Keratinocyte (primary cell): ENCODE measurements around the gene EYS. TPM values are rescaled to one million over a fixed set of nuclear protein-coding genes. Genes with fewer than 3 reads are reported as not detected.

Experiments
- DNase-seq: peaks from one replicate; pipeline ENCODE4 v3.0.0-alpha.2; 2011; ENCODE audit warnings: low read depth, missing footprints, low spot score
- FAIRE-seq: peaks from 2 replicates; lab custom pipeline; 2011; peaks lifted over from hg19 to GRCh38; lab: Jason Lieb, UNC
- H2AFZ ChIP-seq: 2 replicates; pipeline ENCODE4 v1.6.0; 2012; ENCODE audit warnings: low read length, control low read depth, inconsistent platforms; ENCODE audit not compliant: control insufficient read depth
- H3K27ac ChIP-seq: 2 replicates; pipeline ENCODE4 v1.5.1; 2011; ENCODE audit warnings: low read length; ENCODE audit not compliant: control insufficient read depth, insufficient read depth
- H3K27me3 ChIP-seq: 3 replicates; pipeline ENCODE4 v1.6.0; 2011; ENCODE audit warnings: low read length; ENCODE audit not compliant: control insufficient read depth, insufficient read depth; ENCODE audit errors: extremely low read depth
- H3K36me3 ChIP-seq, 2 experiments: 2 replicates in 1 of 2; 3 replicates in 1 of 2; pipeline ENCODE4 v1.5.1; 2011; ENCODE audit warnings: low read length in 2 of 2, mild to moderate bottlenecking in 1 of 2; ENCODE audit not compliant: control insufficient read depth in 2 of 2, insufficient read depth in 2 of 2; ENCODE audit errors: extremely low read depth in 1 of 2
- H3K4me1 ChIP-seq: 3 replicates; pipeline ENCODE4 v1.5.1; 2011; ENCODE audit warnings: low read length; ENCODE audit not compliant: control insufficient read depth, insufficient read depth; ENCODE audit errors: extremely low read depth
- H3K4me2 ChIP-seq: 3 replicates; pipeline ENCODE4 v1.6.0; 2011; ENCODE audit warnings: low read depth, low read length; ENCODE audit not compliant: control insufficient read depth, insufficient read depth; ENCODE audit errors: extremely low read depth
- H3K4me3 ChIP-seq, 3 experiments: fragments of 200-600 bp in 1 of 3; sonication (generic) in 1 of 3; 2 replicates in 2 of 3; 3 replicates in 1 of 3; pipeline ENCODE4 v1.5.1; 2011 to 2016; ENCODE audit warnings: low read length in 3 of 3, mild to moderate bottlenecking in 3 of 3, control low read depth in 2 of 3, inconsistent platforms in 1 of 3, low read depth in 1 of 3, mixed read lengths in 1 of 3, mixed run types in 1 of 3, moderate library complexity in 1 of 3; ENCODE audit not compliant: control insufficient read depth in 2 of 3, insufficient read depth in 2 of 3; ENCODE audit errors: extremely low read depth in 1 of 3
- H3K79me2 ChIP-seq: 2 replicates; pipeline ENCODE4 v1.6.0; 2012; ENCODE audit warnings: low read length; ENCODE audit not compliant: control insufficient read depth, insufficient read depth
- H3K9ac ChIP-seq: 3 replicates; pipeline ENCODE4 v1.6.0; 2011; ENCODE audit warnings: low read length; ENCODE audit not compliant: control insufficient read depth, insufficient read depth; ENCODE audit errors: extremely low read depth
- H3K9me1 ChIP-seq: 3 replicates; pipeline ENCODE4 v1.6.0; 2011; ENCODE audit warnings: low read length; ENCODE audit not compliant: control insufficient read depth, insufficient read depth; ENCODE audit errors: extremely low read depth
- H3K9me3 ChIP-seq: 2 replicates; pipeline ENCODE4 v1.5.1; 2012; ENCODE audit warnings: low read depth, low read length; ENCODE audit not compliant: control insufficient read depth
- H4K20me1 ChIP-seq: 3 replicates; pipeline ENCODE4 v1.6.0; 2011; ENCODE audit warnings: low read length; ENCODE audit not compliant: control insufficient read depth, insufficient read depth; ENCODE audit errors: extremely low read depth
- CTCF ChIP-seq, 3 experiments: IDR thresholded peaks in 1 of 3; conservative IDR thresholded peaks in 1 of 3; optimal IDR thresholded peaks in 1 of 3; 2 replicates in 2 of 3; 3 replicates in 1 of 3; pipeline versions ENCODE3 to v1.5.1; 2011; ENCODE audit warnings: low read length in 3 of 3, mild to moderate bottlenecking in 3 of 3, moderate library complexity in 2 of 3, control low read depth in 1 of 3, inconsistent platforms in 1 of 3; ENCODE audit not compliant: insufficient read depth in 2 of 3; ENCODE audit errors: extremely low read depth in 1 of 3
- EZH2 ChIP-seq: IDR thresholded peaks from one replicate; pipeline ENCODE4 v1.6.1; 2012; ENCODE audit warnings: inconsistent platforms, mild to moderate bottlenecking, low read length, moderate library complexity
- dilution Hi-C: fragments of 300-500 bp; cut with MboI; formaldehyde crosslinking; loops from one replicate; pipeline ENCODE4 v1.7.0; 2020; ENCODE audit warnings: low sequenced_read_pairs; ENCODE audit not compliant: extremely low pct_ligation_motif_present
- polyA plus RNA-seq, 5 experiments: library from polyadenylated mRNA; depleted of rRNA in 3 of 5; stranded (reverse) in 3 of 5; stranded (forward) in 1 of 5; unstranded in 1 of 5; fragments of >200 nt; gene quantifications; 1 replicate in 1 of 5; 2 replicates in 3 of 5; 3 replicates in 1 of 5; pipeline versions ENCODE4 v1.2.1 to v1.2.3, GENCODE V29; 2011 to 2012; ENCODE audit warnings: missing spikeins in 2 of 5, low read depth in 1 of 5, low replicate concordance in 1 of 5

EYS gene
- polyA plus RNA-seq, 1 donor (not counting 4 experiments of a cell fraction or from before 2014, with no cell fraction given), result 0.34 TPM

- Histone ChIP-seq H3K36me3 (no peaks in the 10 kb centered on the region), H3K79me2 (no peaks in the 10 kb centered on the region), H3K4me3 (no peak overlapping the region), H4K20me1 (no peaks in the 10 kb centered on the region), H3K4me2 (no peak overlapping the region), H2AFZ (no peak overlapping the region), H3K9me3 (no peaks in the 10 kb centered on the region), H3K9ac (no peak overlapping the region), H3K27ac (no peak overlapping the region), H3K9me1 (no peaks in the 10 kb centered on the region), H3K27me3 (no peaks in the 10 kb centered on the region), H3K4me1 (no peaks in the 10 kb centered on the region)
- DNase-seq (no peak), FAIRE-seq (no peak)
- dilution Hi-C loops, result no loop called here
- TF ChIP-seq CTCF (optimal IDR thresholded peaks at IDR 0.05 in 1 of 3, IDR thresholded peaks at IDR 0.05 in 1 of 3, conservative IDR thresholded peaks at IDR 0.05 in 1 of 3; ENCODE audit: extremely low read depth in 1 of 3, insufficient read depth in 2 of 3, low read length in 3 of 3), result no peak
- TF ChIP-seq EZH2, result no peak
Observed at GRCh38 chr6:63881791-63882190, 1825.2 kb downstream of the EYS start.

- H2AFZ ChIP-seq, result no peak overlapping the region
- H3K27ac ChIP-seq, result no peak overlapping the region
- H3K79me2 ChIP-seq, result no peaks in the 10 kb centered on the region
- H3K9me3 ChIP-seq, result no peaks in the 10 kb centered on the region
- FAIRE-seq (no peak), DNase-seq (no peak)
- no peaks in the 10 kb centered on the region for H3K9me1 ChIP-seq
- H3K4me1 ChIP-seq, result no peaks in the 10 kb centered on the region
- TF ChIP-seq CTCF (optimal IDR thresholded peaks at IDR 0.05 in 1 of 3, IDR thresholded peaks at IDR 0.05 in 1 of 3, conservative IDR thresholded peaks at IDR 0.05 in 1 of 3; ENCODE audit: extremely low read depth in 1 of 3, insufficient read depth in 2 of 3, low read length in 3 of 3), result no peak
- TF ChIP-seq EZH2, result no peak
- H3K9ac ChIP-seq, result no peak overlapping the region
- H3K4me3 ChIP-seq, result no peak overlapping the region
- dilution Hi-C loops, result no loop called here
- H3K36me3 ChIP-seq, result no peaks in the 10 kb centered on the region
- no peak overlapping the region for H3K4me2 ChIP-seq
- H3K27me3 ChIP-seq, result no peaks in the 10 kb centered on the region
- no peaks in the 10 kb centered on the region for H4K20me1 ChIP-seq
Observed at GRCh38 chr6:63872233-63872632, 1834.8 kb downstream of the EYS start.
